K562 (cell line): ENCODE results near the gene OR2T10.
"Not testable (repeated sequence)": the region's sequence is repeated elsewhere in the genome, so short reads cannot be mapped to it uniquely, and the experiment has no call there.

ENCODE experiments used
- ATF2 ChIP-seq: sonication (generic); formaldehyde crosslinking; IDR thresholded peaks from 2 replicates; pipeline ENCODE4 v1.8.1; 2022; ENCODE audit warnings: missing genetic modification reagents
- CCAR2 ChIP-seq: fragments of 200-400 bp; formaldehyde crosslinking; IDR thresholded peaks from 2 replicates; pipeline ENCODE4 v1.6.1; 2017; ENCODE audit warnings: mild to moderate bottlenecking, low read depth, low read length
- CTCF ChIP-seq, 3 experiments: IDR thresholded peaks in 2 of 3; conservative IDR thresholded peaks in 1 of 3; 2 replicates each; pipeline ENCODE4 v1.5.1; 2011 to 2012; ENCODE audit warnings: low read length in 3 of 3, mild to moderate bottlenecking in 3 of 3, control low read depth in 2 of 3, improper control_type of control experiment in 1 of 3, inconsistent platforms in 1 of 3, low read depth in 1 of 3, mixed read lengths in 1 of 3, moderate library complexity in 1 of 3; ENCODE audit not compliant: insufficient read depth in 2 of 3
- GTF2E2 ChIP-seq: fragments of 200-800 bp; sonication (Bioruptor generic); IDR thresholded peaks from 2 replicates; pipeline ENCODE4 v1.6.1; 2016; ENCODE audit warnings: missing genetic modification characterization, missing compliant biosample characterization
- MIER1 ChIP-seq: fragments of 450-650 bp; IDR thresholded peaks from 2 replicates; pipeline ENCODE4 v1.6.1; 2016; ENCODE audit warnings: antibody characterized with exemption, mild to moderate bottlenecking, low read depth
- NR0B1 ChIP-seq: fragments of 450-650 bp; IDR thresholded peaks from one replicate; pipeline ENCODE4 v1.6.1; 2018; ENCODE audit warnings: mild to moderate bottlenecking, moderate library complexity; ENCODE audit not compliant: partially characterized antibody
- PHTF2 ChIP-seq: fragments of 250-450 bp; sonication (Bioruptor Pico); IDR thresholded peaks from 2 replicates; pipeline ENCODE4 v1.5.0; 2021; ENCODE audit warnings: mild to moderate bottlenecking
- POLR2A ChIP-seq: fragments of 450-650 bp; conservative IDR thresholded peaks from 2 replicates; pipeline ENCODE4 v1.6.1; 2016
- RBBP5 ChIP-seq: fragments of 200-600 bp; sonication (generic); IDR thresholded peaks from 2 replicates; pipeline ENCODE4 v1.6.1; 2012; ENCODE audit warnings: borderline replicate concordance, mild to moderate bottlenecking, low read length, control low read depth, inconsistent platforms; ENCODE audit not compliant: insufficient read depth, poor library complexity, severe bottlenecking
- RCOR1 ChIP-seq, 2 experiments: IDR thresholded peaks; 2 replicates each; pipeline ENCODE4 v1.6.1; 2012; ENCODE audit warnings: low read depth in 2 of 2, low read length in 2 of 2, borderline replicate concordance in 1 of 2, improper control_type of control experiment in 1 of 2
- RREB1 ChIP-seq: fragments of 250-450 bp; sonication (Bioruptor Pico); IDR thresholded peaks from 2 replicates; pipeline ENCODE4 v1.4.0; 2020
- SMAD1 ChIP-seq: fragments of 150-350 bp; IDR thresholded peaks from 2 replicates; pipeline ENCODE4 v1.6.1; 2014; ENCODE audit warnings: low read length, low read depth; ENCODE audit not compliant: partially characterized antibody
- ZBTB33 ChIP-seq: sonication (generic); formaldehyde crosslinking; IDR thresholded peaks from 2 replicates; pipeline ENCODE4 v1.8.1; 2023; ENCODE audit warnings: mild to moderate bottlenecking, missing genetic modification reagents
- ZNF3 ChIP-seq: fragments of 250-450 bp; sonication (Bioruptor Pico); IDR thresholded peaks from 2 replicates; pipeline ENCODE4 v1.5.0; 2021; ENCODE audit warnings: mild to moderate bottlenecking, moderate library complexity

- TF ChIP-seq RCOR1 (IDR thresholded peaks at IDR 0.05; ENCODE audit: borderline replicate concordance in 1 of 2, low read depth in 2 of 2, low read length in 2 of 2); ZBTB33; NR0B1; CTCF (IDR thresholded peaks at IDR 0.05 in 2 of 3, conservative IDR thresholded peaks at IDR 0.05 in 1 of 3; ENCODE audit: insufficient read depth in 2 of 3, low read depth in 1 of 3, low read length in 3 of 3); ATF2 (CRISPR knock-in tag); RBBP5; SMAD1; CCAR2; GTF2E2; ZNF3 (CRISPR knock-in tag); MIER1; RREB1 (CRISPR knock-in tag); PHTF2; POLR2A: not testable (repeated sequence)
These were observed 45.6 kb upstream of the OR2T10 start for GRCh38 chr1:248642971-248643651.
